Astrocyte (in vitro differentiated cells and primary cell): ENCODE data around the gene GPHN. TPM values are rescaled to one million over a fixed set of nuclear protein-coding genes. Genes with fewer than 3 reads are reported as not detected.

ENCODE experiments used
- DNase-seq: peaks from one replicate; pipeline ENCODE4 v3.0.0-alpha.2; 2010; ENCODE audit warnings: low read depth
- FAIRE-seq: peaks from 2 replicates; lab custom pipeline; 2011; peaks lifted over from hg19 to GRCh38; lab: Jason Lieb, UNC
- H2AFZ ChIP-seq: 2 replicates; pipeline ENCODE4 v1.6.0; 2012; ENCODE audit warnings: low read depth, low read length, inconsistent platforms
- H3K27ac ChIP-seq: 2 replicates; pipeline ENCODE4 v1.5.1; 2011; ENCODE audit warnings: low read depth, low read length, inconsistent platforms
- H3K27me3 ChIP-seq: 2 replicates; pipeline ENCODE4 v1.6.0; 2011; ENCODE audit warnings: low read length, inconsistent platforms; ENCODE audit not compliant: insufficient read depth
- H3K36me3 ChIP-seq: 2 replicates; pipeline ENCODE4 v1.5.1; 2011; ENCODE audit warnings: low read length, inconsistent platforms; ENCODE audit not compliant: insufficient read depth
- H3K4me1 ChIP-seq: 2 replicates; pipeline ENCODE4 v1.5.1; 2011; ENCODE audit warnings: low read length, inconsistent platforms; ENCODE audit not compliant: insufficient read depth
- H3K4me2 ChIP-seq: 2 replicates; pipeline ENCODE4 v1.6.0; 2012; ENCODE audit warnings: low read length, inconsistent platforms
- H3K4me3 ChIP-seq: 2 replicates; pipeline ENCODE4 v1.5.1; 2011; ENCODE audit warnings: low read depth, mild to moderate bottlenecking, low read length, inconsistent platforms; ENCODE audit not compliant: insufficient read depth
- H3K79me2 ChIP-seq: 2 replicates; pipeline ENCODE4 v1.6.0; 2012; ENCODE audit warnings: mild to moderate bottlenecking, low read length, inconsistent platforms; ENCODE audit not compliant: insufficient read depth
- H3K9ac ChIP-seq: 2 replicates; pipeline ENCODE4 v1.6.0; 2012; ENCODE audit warnings: mild to moderate bottlenecking, low read length, inconsistent platforms
- H3K9me3 ChIP-seq: 2 replicates; pipeline ENCODE4 v1.5.1; 2012; ENCODE audit warnings: low read depth, mild to moderate bottlenecking, low read length, inconsistent platforms; ENCODE audit not compliant: insufficient read depth
- H4K20me1 ChIP-seq: 2 replicates; pipeline ENCODE4 v1.6.0; 2012; ENCODE audit warnings: low read length, inconsistent platforms; ENCODE audit not compliant: insufficient read depth
- H3K27ac Mint-ChIP-seq: one replicate; pipeline ENCODE4 v1.8.0; 2021; ENCODE audit warnings: mild to moderate bottlenecking, mixed read lengths; ENCODE audit not compliant: unreplicated experiment
- H3K27me3 Mint-ChIP-seq: one replicate; pipeline ENCODE4 v1.8.0; 2021; ENCODE audit warnings: low read depth, mixed read lengths; ENCODE audit not compliant: unreplicated experiment
- H3K36me3 Mint-ChIP-seq: one replicate; pipeline ENCODE4 v1.8.0; 2021; ENCODE audit warnings: low read depth, mixed read lengths; ENCODE audit not compliant: unreplicated experiment
- H3K4me1 Mint-ChIP-seq: one replicate; pipeline ENCODE4 v1.8.0; 2021; ENCODE audit warnings: low read depth, mixed read lengths; ENCODE audit not compliant: unreplicated experiment
- H3K4me3 Mint-ChIP-seq: one replicate; pipeline ENCODE4 v1.8.0; 2021; ENCODE audit warnings: mild to moderate bottlenecking, moderate library complexity, mixed read lengths; ENCODE audit not compliant: unreplicated experiment
- H3K9me3 Mint-ChIP-seq: one replicate; pipeline ENCODE4 v1.8.0; 2021; ENCODE audit warnings: mild to moderate bottlenecking, mixed read lengths; ENCODE audit not compliant: unreplicated experiment
- CTCF ChIP-seq: IDR thresholded peaks from 2 replicates; pipeline ENCODE4 v1.5.1; 2011; ENCODE audit warnings: low read depth, mild to moderate bottlenecking, inconsistent platforms, low read length, moderate library complexity; ENCODE audit not compliant: insufficient read depth
- EZH2 ChIP-seq: IDR thresholded peaks from 2 replicates; pipeline ENCODE4 v1.6.1; 2012; ENCODE audit warnings: mild to moderate bottlenecking, low read length, inconsistent platforms; ENCODE audit not compliant: insufficient read depth
- total RNA-seq: library from RNA; stranded (reverse); gene quantifications from 2 replicates; pipeline ENCODE4 v1.2.1, GENCODE V29; 2021

Gene GPHN
- total RNA-seq, 1 donor from 2014 or later = 6.9 TPM

- TF ChIP-seq EZH2 (no peak), CTCF (no peak)
Measured at GRCh38 chr14:66772146-66772545, 264.2 kb downstream of the GPHN start.

GRCh38 chr14:66782853-66783252 lies 274.9 kb downstream of the GPHN start:
- H3K4me1 Mint-ChIP-seq = no peaks in the 10 kb centered on the region

More at GRCh38 chr14:66772146-66772545, 264.2 kb downstream of the GPHN start:
- H3K27ac Mint-ChIP-seq = no peak overlapping the region
- Histone ChIP-seq H3K27ac (no peak overlapping the region), H3K79me2 (no peaks in the 10 kb centered on the region), H2AFZ (no peak overlapping the region), H3K4me2 (no peak overlapping the region), H4K20me1 (no peaks in the 10 kb centered on the region), H3K36me3 (no peaks in the 10 kb centered on the region), H3K4me1 (no peaks in the 10 kb centered on the region), H3K9ac (no peak overlapping the region), H3K4me3 (no peak overlapping the region), H3K9me3 (no peaks in the 10 kb centered on the region), H3K27me3 (no peaks in the 10 kb centered on the region)
- H3K4me3 Mint-ChIP-seq = no peak overlapping the region
- no peaks in the 10 kb centered on the region for H3K36me3 Mint-ChIP-seq
- no peaks in the 10 kb centered on the region for H3K9me3 Mint-ChIP-seq
- H3K4me1 Mint-ChIP-seq = no peaks in the 10 kb centered on the region
- no peaks in the 10 kb centered on the region for H3K27me3 Mint-ChIP-seq
- DNase-seq (no peak), FAIRE-seq (no peak)

More at GRCh38 chr14:66782853-66783252, 274.9 kb downstream of the GPHN start:
- no peak overlapping the region for H3K4me2 ChIP-seq
- Mint-ChIP-seq H3K4me3 (no peak overlapping the region), H3K27ac (no peak overlapping the region), H3K27me3 (no peaks in the 10 kb centered on the region), H3K9me3 (no peaks in the 10 kb centered on the region), H3K36me3 (peaks cover 2% of the 10 kb centered on the region)
- H3K27ac ChIP-seq = no peak overlapping the region
- no peak for TF ChIP-seq CTCF
- TF ChIP-seq EZH2 = no peak
- no peak overlapping the region for H3K9ac ChIP-seq
- H3K4me1 ChIP-seq = no peaks in the 10 kb centered on the region
- no peaks in the 10 kb centered on the region for H3K27me3 ChIP-seq
- DNase-seq = no peak
- no peak for FAIRE-seq
- no peak overlapping the region for H3K4me3 ChIP-seq
- no peaks in the 10 kb centered on the region for H3K9me3 ChIP-seq
- no peak overlapping the region for H2AFZ ChIP-seq
- H3K79me2 ChIP-seq = no peaks in the 10 kb centered on the region
- H4K20me1 ChIP-seq = no peaks in the 10 kb centered on the region
- no peaks in the 10 kb centered on the region for H3K36me3 ChIP-seq
